PC-3 (cell line): ENCODE results near the gene PRDM2.

Source experiments
- EZH2 ChIP-seq: fragments of 300-600 bp; sonication (generic); IDR thresholded peaks from one replicate; pipeline ENCODE4 v1.6.1; 2017; ENCODE audit warnings: antibody characterized with exemption, mild to moderate bottlenecking, low read length; ENCODE audit not compliant: unreplicated experiment
- TF ChIP-seq, protein P1 (sequence below): fragments of 300-600 bp; sonication (generic); conservative IDR thresholded peaks from 2 replicates; pipeline ENCODE4 v1.5.1; 2017; ENCODE audit warnings: antibody characterized with exemption, low read depth, mild to moderate bottlenecking, low read length

DNA sequence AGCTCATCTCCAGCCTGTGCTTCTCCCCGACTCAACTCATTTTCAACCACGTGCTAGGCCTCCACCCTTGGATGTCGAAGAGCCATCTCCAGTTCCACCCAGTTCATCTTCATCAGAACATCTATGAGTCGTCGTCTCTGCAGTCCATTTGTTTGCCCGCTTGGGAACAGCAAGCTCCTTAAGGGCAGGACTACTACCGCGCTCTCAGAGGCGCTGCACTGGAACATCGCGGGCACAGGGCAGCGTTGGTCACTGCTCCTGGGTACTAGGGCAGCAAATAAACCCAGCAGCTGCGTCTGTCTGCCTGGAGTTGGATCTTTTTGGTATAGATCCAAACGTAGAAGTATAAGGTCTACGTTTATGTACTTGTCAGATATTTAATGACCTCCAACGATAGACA is 478 bp upstream of the PRDM2 start:
- TF ChIP-seq, protein P1, sequence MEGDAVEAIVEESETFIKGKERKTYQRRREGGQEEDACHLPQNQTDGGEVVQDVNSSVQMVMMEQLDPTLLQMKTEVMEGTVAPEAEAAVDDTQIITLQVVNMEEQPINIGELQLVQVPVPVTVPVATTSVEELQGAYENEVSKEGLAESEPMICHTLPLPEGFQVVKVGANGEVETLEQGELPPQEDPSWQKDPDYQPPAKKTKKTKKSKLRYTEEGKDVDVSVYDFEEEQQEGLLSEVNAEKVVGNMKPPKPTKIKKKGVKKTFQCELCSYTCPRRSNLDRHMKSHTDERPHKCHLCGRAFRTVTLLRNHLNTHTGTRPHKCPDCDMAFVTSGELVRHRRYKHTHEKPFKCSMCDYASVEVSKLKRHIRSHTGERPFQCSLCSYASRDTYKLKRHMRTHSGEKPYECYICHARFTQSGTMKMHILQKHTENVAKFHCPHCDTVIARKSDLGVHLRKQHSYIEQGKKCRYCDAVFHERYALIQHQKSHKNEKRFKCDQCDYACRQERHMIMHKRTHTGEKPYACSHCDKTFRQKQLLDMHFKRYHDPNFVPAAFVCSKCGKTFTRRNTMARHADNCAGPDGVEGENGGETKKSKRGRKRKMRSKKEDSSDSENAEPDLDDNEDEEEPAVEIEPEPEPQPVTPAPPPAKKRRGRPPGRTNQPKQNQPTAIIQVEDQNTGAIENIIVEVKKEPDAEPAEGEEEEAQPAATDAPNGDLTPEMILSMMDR, result no peak
- no peak for TF ChIP-seq EZH2
